HEK293 (cell line): Measurements from ENCODE around the gene CHRNA5.

ENCODE experiments used
- CTCF ChIA-PET: fragments of 350-600 bp; formaldehyde crosslinking; extraction: SDS; loops from one replicate; lab custom pipeline; 2021; ENCODE audit warnings: antibody characterized with exemption; lab: Yijun Ruan, JAX
- POLR2A ChIA-PET: fragments of 300-600 bp; formaldehyde crosslinking; extraction: SDS; loops from one replicate; lab custom pipeline; 2020; ENCODE audit warnings: antibody characterized with exemption, inconsistent platforms; lab: Yijun Ruan, JAX
- H3K27ac ChIP-seq: fragments of 200-500 bp; sonication (Bioruptor generic); 2 replicates; pipeline ENCODE4 v1.5.1; 2014; ENCODE audit warnings: low read depth, low read length, control low read depth, inconsistent platforms; ENCODE audit errors: extremely low read depth
- H3K36me3 ChIP-seq, 2 experiments: fragments of 200-500 bp in 1 of 2; sonication (Bioruptor generic) in 1 of 2; 1 replicate in 1 of 2; 2 replicates in 1 of 2; pipeline ENCODE4 v1.5.1; 2014 to 2017; ENCODE audit warnings: inconsistent platforms in 2 of 2, low read length in 2 of 2; ENCODE audit not compliant: control insufficient read depth in 2 of 2, insufficient read depth in 1 of 2
- H3K4me1 ChIP-seq: fragments of 200-500 bp; sonication (Bioruptor generic); 2 replicates; pipeline ENCODE4 v1.5.1; 2014; ENCODE audit warnings: mild to moderate bottlenecking, low read length, inconsistent platforms; ENCODE audit not compliant: control insufficient read depth, insufficient read depth
- H3K4me3 ChIP-seq: 2 replicates; pipeline ENCODE4 v1.5.1; 2011; ENCODE audit warnings: low read depth, mild to moderate bottlenecking, control low read depth, low read length, moderate library complexity
- H3K9me3 ChIP-seq: fragments of 200-500 bp; sonication (Bioruptor generic); 2 replicates; pipeline ENCODE4 v1.5.1; 2014; ENCODE audit warnings: low read depth, low read length, inconsistent platforms; ENCODE audit not compliant: control insufficient read depth, insufficient read depth
- ATF2 ChIP-seq: fragments of 450-650 bp; formaldehyde crosslinking; IDR thresholded peaks from 2 replicates; pipeline ENCODE4 v1.5.1; 2016; ENCODE audit warnings: missing biosample characterization, missing genetic modification characterization, low read depth
- BCL6B ChIP-seq: fragments of 450-650 bp; formaldehyde crosslinking; IDR thresholded peaks from 2 replicates; pipeline ENCODE4 v1.5.1; 2017; ENCODE audit warnings: missing biosample characterization, missing genetic modification characterization
- EGR2 ChIP-seq: fragments of 450-650 bp; formaldehyde crosslinking; IDR thresholded peaks from 2 replicates; pipeline ENCODE4 v1.5.1; 2016; ENCODE audit warnings: low read depth, missing biosample characterization, missing genetic modification characterization
- GLIS2 ChIP-seq: fragments of 450-650 bp; formaldehyde crosslinking; IDR thresholded peaks from 2 replicates; pipeline ENCODE4 v1.5.1; 2016; ENCODE audit warnings: missing biosample characterization, missing genetic modification characterization
- IKZF3 ChIP-seq: fragments of 450-650 bp; IDR thresholded peaks from 2 replicates; pipeline ENCODE4 v1.5.0; 2018; ENCODE audit warnings: missing biosample characterization, mild to moderate bottlenecking, missing genetic modification characterization, moderate library complexity
- SCRT2 ChIP-seq: fragments of 450-650 bp; formaldehyde crosslinking; IDR thresholded peaks from 2 replicates; pipeline ENCODE4 v1.5.1; 2016; ENCODE audit warnings: missing biosample characterization, missing genetic modification characterization
- TCF7L2 ChIP-seq: IDR thresholded peaks from 2 replicates; pipeline ENCODE4 v1.6.1; 2011; ENCODE audit warnings: low read depth, mild to moderate bottlenecking, inconsistent platforms, low read length, moderate library complexity, borderline replicate concordance
- ZBTB21 ChIP-seq: fragments of 450-650 bp; formaldehyde crosslinking; IDR thresholded peaks from 2 replicates; pipeline ENCODE4 v1.5.1; 2017; ENCODE audit warnings: missing biosample characterization, missing genetic modification characterization
- ZBTB26 ChIP-seq: fragments of 450-650 bp; formaldehyde crosslinking; optimal IDR thresholded peaks from 2 replicates; pipeline ENCODE3; 2016; ENCODE audit warnings: missing biosample characterization, mild to moderate bottlenecking, missing genetic modification characterization
- ZBTB49 ChIP-seq: fragments of 450-650 bp; formaldehyde crosslinking; IDR thresholded peaks from 2 replicates; pipeline ENCODE4 v1.5.1; 2016; ENCODE audit warnings: missing biosample characterization, missing genetic modification characterization, low read depth
- ZFP69B ChIP-seq: fragments of 450-650 bp; formaldehyde crosslinking; IDR thresholded peaks from 2 replicates; pipeline ENCODE4 v1.5.1; 2016; ENCODE audit warnings: missing biosample characterization, missing genetic modification characterization
- ZNF146 ChIP-seq: fragments of 450-650 bp; formaldehyde crosslinking; IDR thresholded peaks from 2 replicates; pipeline ENCODE4 v1.5.1; 2016; ENCODE audit warnings: missing biosample characterization, missing genetic modification characterization
- ZNF155 ChIP-seq: fragments of 450-650 bp; formaldehyde crosslinking; IDR thresholded peaks from 2 replicates; pipeline ENCODE4 v1.5.1; 2016; ENCODE audit warnings: missing biosample characterization, missing genetic modification characterization
- ZNF19 ChIP-seq: fragments of 450-650 bp; formaldehyde crosslinking; IDR thresholded peaks from 2 replicates; pipeline ENCODE4; 2016; ENCODE audit warnings: missing biosample characterization, missing genetic modification characterization, low read depth
- ZNF394 ChIP-seq: fragments of 450-650 bp; formaldehyde crosslinking; IDR thresholded peaks from 2 replicates; pipeline ENCODE4 v1.5.1; 2016; ENCODE audit warnings: missing biosample characterization, missing genetic modification characterization, mild to moderate bottlenecking, moderate library complexity, borderline replicate concordance
- ZNF398 ChIP-seq: fragments of 450-650 bp; formaldehyde crosslinking; IDR thresholded peaks from 2 replicates; pipeline ENCODE4 v1.5.1; 2017; ENCODE audit warnings: missing biosample characterization, missing genetic modification characterization
- ZNF426 ChIP-seq: fragments of 450-650 bp; formaldehyde crosslinking; IDR thresholded peaks from 2 replicates; pipeline ENCODE4 v1.5.1; 2017; ENCODE audit warnings: missing biosample characterization, missing genetic modification characterization, mild to moderate bottlenecking, inconsistent platforms, moderate library complexity
- ZNF433 ChIP-seq: fragments of 450-650 bp; formaldehyde crosslinking; IDR thresholded peaks from 2 replicates; pipeline ENCODE4 v1.5.1; 2016; ENCODE audit warnings: missing biosample characterization, missing genetic modification characterization, low read depth
- ZNF488 ChIP-seq: fragments of 450-650 bp; formaldehyde crosslinking; IDR thresholded peaks from 2 replicates; pipeline ENCODE4 v1.5.1; 2016; ENCODE audit warnings: missing biosample characterization, missing genetic modification characterization
- ZNF639 ChIP-seq: fragments of 450-650 bp; formaldehyde crosslinking; IDR thresholded peaks from 2 replicates; pipeline ENCODE4 v1.5.1; 2016; ENCODE audit warnings: missing biosample characterization, missing genetic modification characterization
- ZNF791 ChIP-seq: fragments of 450-650 bp; formaldehyde crosslinking; IDR thresholded peaks from 2 replicates; pipeline ENCODE4 v1.5.1; 2016; ENCODE audit warnings: missing biosample characterization, missing genetic modification characterization
- ZNF830 ChIP-seq: fragments of 450-650 bp; IDR thresholded peaks from 2 replicates; pipeline ENCODE4 v1.5.0; 2018; ENCODE audit warnings: missing biosample characterization, missing genetic modification characterization, low read depth, mild to moderate bottlenecking, moderate library complexity
- ZSCAN4 ChIP-seq: fragments of 450-650 bp; formaldehyde crosslinking; IDR thresholded peaks from 2 replicates; pipeline ENCODE4 v1.5.1; 2017; ENCODE audit warnings: missing biosample characterization, missing genetic modification characterization

The CHRNA5 gene

GRCh38 chr15:78533331-78533730 lies 32.0 kb upstream of the CHRNA5 start:
- TF ChIP-seq SCRT2 (tag by site-specific recombination) (no peak), ZNF830 (no peak), ZNF791 (tag by site-specific recombination) (no peak), ZNF394 (tag by site-specific recombination) (no peak), ATF2 (tag by site-specific recombination) (no peak), ZNF146 (tag by site-specific recombination) (no peak), ZNF19 (tag by site-specific recombination) (no peak), ZNF433 (tag by site-specific recombination) (no peak), GLIS2 (tag by site-specific recombination) (no peak), EGR2 (tag by site-specific recombination) (no peak), ZNF488 (tag by site-specific recombination) (no peak), IKZF3 (tag by site-specific recombination) (no peak), ZNF155 (tag by site-specific recombination) (no peak), ZNF426 (tag by site-specific recombination) (no peak), TCF7L2 (no peak)

GRCh38 chr15:78536134-78536533 lies 29.2 kb upstream of the CHRNA5 start:
- Histone ChIP-seq H3K4me3 (no peak overlapping the region), H3K4me1 (no peaks in the 10 kb centered on the region), H3K36me3 (peaks cover 0 to 3% of the 10 kb centered on the region in 2 experiments; a peak in 1 of 3 replicates), H3K27ac (no peak overlapping the region), H3K9me3 (no peaks in the 10 kb centered on the region)
- ChIA-PET POLR2A (interaction anchor here (1.3 kb wide), 1 partner anchor 29 kb away, joined by 5 read pairs; the partner anchor contains the start of gene CHRNA5), CTCF (interaction anchor here (0.7 kb wide), 1 partner anchor 84 kb away, joined by 3 read pairs; no protein-coding TSS in a partner anchor)
- TF ChIP-seq ZSCAN4 (tag by site-specific recombination) (peak; percentile 98), ZNF639 (tag by site-specific recombination) (no peak), ZNF398 (tag by site-specific recombination) (peak; percentile 99), ZBTB21 (tag by site-specific recombination) (peak; percentile 67), BCL6B (peak; percentile 62), ZBTB49 (0 out of 2 replicates have a peak, but pooled peaks have one; percentile 15), ZFP69B (peak; percentile 59), ZBTB26 (tag by site-specific recombination) (no peak)

More at GRCh38 chr15:78533331-78533730, 32.0 kb upstream of the CHRNA5 start:
- Histone ChIP-seq H3K4me3 (no peak overlapping the region), H3K4me1 (no peaks in the 10 kb centered on the region), H3K27ac (no peak overlapping the region), H3K9me3 (no peaks in the 10 kb centered on the region), H3K36me3 (peaks cover 3 to 9% of the 10 kb centered on the region in 2 experiments; a peak in 2 of 3 replicates)
- CTCF ChIA-PET = interaction anchor here (0.6 kb wide), 1 partner anchor 207 kb away, joined by 3 read pairs; no protein-coding TSS in a partner anchor
- POLR2A ChIA-PET = no interaction called here
